ENCODE data around the gene PCDHA1.

GRCh38 chr5:140868721-140869554, 83.0 kb downstream of the PCDHA1 start, which contains the start of gene PCDHA11:
- TF ChIP-seq, protein P1, sequence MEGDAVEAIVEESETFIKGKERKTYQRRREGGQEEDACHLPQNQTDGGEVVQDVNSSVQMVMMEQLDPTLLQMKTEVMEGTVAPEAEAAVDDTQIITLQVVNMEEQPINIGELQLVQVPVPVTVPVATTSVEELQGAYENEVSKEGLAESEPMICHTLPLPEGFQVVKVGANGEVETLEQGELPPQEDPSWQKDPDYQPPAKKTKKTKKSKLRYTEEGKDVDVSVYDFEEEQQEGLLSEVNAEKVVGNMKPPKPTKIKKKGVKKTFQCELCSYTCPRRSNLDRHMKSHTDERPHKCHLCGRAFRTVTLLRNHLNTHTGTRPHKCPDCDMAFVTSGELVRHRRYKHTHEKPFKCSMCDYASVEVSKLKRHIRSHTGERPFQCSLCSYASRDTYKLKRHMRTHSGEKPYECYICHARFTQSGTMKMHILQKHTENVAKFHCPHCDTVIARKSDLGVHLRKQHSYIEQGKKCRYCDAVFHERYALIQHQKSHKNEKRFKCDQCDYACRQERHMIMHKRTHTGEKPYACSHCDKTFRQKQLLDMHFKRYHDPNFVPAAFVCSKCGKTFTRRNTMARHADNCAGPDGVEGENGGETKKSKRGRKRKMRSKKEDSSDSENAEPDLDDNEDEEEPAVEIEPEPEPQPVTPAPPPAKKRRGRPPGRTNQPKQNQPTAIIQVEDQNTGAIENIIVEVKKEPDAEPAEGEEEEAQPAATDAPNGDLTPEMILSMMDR (IDR thresholded peaks at IDR 0.05) = peak in 1 of 4 experiments; percentile 42
- TF ChIP-seq EP300 (IDR thresholded peaks at IDR 0.05) = no peak
- no peak for TF ChIP-seq POLR2AphosphoS5 (IDR thresholded peaks at IDR 0.05)
- TF ChIP-seq POLR2A (IDR thresholded peaks at IDR 0.05) = no peak
